Esophagus squamous epithelium (tissue), 4 donors: ENCODE data around the gene LGMN.

ENCODE experiments used
- CTCF ChIP-seq, 6 experiments: fragments of 450-650 bp in 4 of 6; fragments of 200-600 bp in 2 of 6; sonication (generic) in 2 of 6; IDR thresholded peaks; one replicate each; pipeline ENCODE4 v1.5.1; 2016 to 2019; ENCODE audit warnings: antibody characterized with exemption in 6 of 6, mild to moderate bottlenecking in 4 of 6, moderate library complexity in 4 of 6
- POLR2A ChIP-seq, 4 donors: fragments of 450-650 bp; IDR thresholded peaks; one replicate each; pipeline ENCODE4 v1.6.1; 2017; ENCODE audit warnings: antibody characterized with exemption in 4 of 4, mild to moderate bottlenecking in 4 of 4, moderate library complexity in 3 of 4

- TF ChIP-seq CTCF (IDR thresholded peaks at IDR 0.05) = no peak
- no peak for TF ChIP-seq POLR2A (IDR thresholded peaks at IDR 0.05)
Measured at GRCh38 chr14:92718664-92719063, 29.8 kb downstream of the LGMN start.
